GM10847 (cell line): ENCODE results near the gene KRT34.
"Not testable (repeated sequence)": the region's sequence is repeated elsewhere in the genome, so short reads cannot be mapped to it uniquely, and the experiment has no call there.

Source experiments
- POLR2A ChIP-seq: IDR thresholded peaks from 2 replicates; pipeline ENCODE4 v1.6.1; 2011; ENCODE audit not compliant: insufficient read length; ENCODE audit errors: extremely low read depth

Gene KRT34

GRCh38 chr17:41390411-41390938 lies 8.4 kb upstream of the KRT34 start:
- TF ChIP-seq POLR2A = no peak

DNA sequence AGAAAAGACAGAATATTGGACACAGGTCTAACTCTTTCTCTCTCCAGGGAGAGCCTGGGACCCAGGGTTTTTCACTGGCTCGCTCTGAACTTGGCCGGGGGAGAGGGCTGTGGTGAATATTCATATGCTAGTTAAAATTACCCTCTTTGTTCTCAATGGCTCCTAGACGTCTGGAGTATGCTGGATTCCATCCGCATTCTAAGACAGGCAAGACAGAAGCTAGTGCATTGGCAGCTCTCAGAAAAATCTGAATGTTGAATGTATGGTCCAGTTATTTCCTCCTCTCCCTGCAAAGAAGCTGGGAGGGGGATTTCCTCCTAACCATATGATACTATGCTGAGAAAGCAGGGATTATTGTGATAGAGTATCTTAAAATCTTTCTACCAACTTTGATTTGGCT lies 5.6 kb upstream of the KRT34 start:
- no peak for TF ChIP-seq POLR2A

DNA sequence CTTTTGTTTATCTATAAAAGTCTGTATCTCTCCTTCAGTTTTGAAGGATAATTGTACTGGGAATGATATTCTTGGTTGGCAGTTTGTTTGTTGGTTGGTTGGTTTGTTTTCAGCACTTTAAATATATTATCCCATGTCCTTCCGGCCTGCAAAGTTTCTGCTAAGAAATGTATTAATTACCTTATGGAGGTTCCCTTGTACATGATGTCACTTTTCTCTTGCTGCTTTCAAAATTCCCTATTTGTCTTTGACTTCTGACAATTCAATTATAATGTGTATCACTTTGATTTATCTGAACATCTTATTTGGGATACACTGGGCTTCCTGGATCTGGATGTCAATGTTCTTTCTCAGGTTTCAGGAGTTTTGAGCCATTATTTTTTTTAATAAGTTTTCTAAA lies 4.1 kb upstream of the KRT34 start:
- no peak for TF ChIP-seq POLR2A

GRCh38 chr17:41383690-41384089 lies 1.6 kb upstream of the KRT34 start:
- TF ChIP-seq POLR2A = no peak

DNA sequence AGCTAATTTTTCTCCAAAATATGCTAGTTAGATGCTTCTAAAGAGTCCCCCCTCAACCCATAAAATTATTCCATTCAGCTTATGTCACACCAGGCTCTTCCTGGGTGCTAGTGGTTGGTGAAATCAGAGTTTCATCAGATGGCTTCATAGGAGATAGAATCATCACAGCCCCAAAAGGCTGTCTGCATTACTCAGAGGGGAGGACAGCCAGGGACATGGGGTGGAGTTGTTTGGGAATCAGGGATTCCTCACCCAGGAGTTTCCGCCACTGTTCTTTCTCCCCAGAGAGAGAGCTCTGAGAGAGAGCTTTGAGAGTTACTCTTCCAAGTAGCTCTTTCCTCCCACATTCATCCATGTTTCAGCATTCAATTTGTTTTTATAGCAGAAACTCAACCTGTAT lies 288 bp upstream of the KRT34 start:
- no peak for TF ChIP-seq POLR2A

DNA sequence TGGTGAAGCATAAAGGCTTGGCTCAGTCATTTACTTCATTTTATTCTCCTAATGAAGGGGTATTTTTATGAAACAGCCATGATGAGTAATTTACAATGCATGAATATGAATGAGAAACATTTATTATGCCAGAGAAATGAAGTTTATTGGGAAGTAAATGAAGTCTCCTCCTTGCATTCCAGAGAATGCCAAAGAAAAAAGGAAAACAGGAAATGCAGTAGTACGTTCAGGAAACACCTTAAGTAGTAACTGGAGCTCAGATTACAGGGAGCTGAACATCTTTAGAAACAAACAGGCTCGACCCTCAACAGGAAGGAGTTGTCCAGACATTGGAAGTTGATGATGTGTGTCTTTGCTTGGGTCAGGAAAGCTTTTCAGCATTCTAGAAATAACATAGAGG lies 4.6 kb downstream of the KRT34 start:
- TF ChIP-seq POLR2A = no peak

- TF ChIP-seq POLR2A = no peak
These were observed 12.4 kb downstream of the KRT34 start, which contains the start of gene KRT33B for GRCh38 chr17:41369713-41370112. TSS of gene KRT33B (minus strand) at chr17:41369813. CDS start at chr17:41369750, 63 bp downstream.

DNA sequence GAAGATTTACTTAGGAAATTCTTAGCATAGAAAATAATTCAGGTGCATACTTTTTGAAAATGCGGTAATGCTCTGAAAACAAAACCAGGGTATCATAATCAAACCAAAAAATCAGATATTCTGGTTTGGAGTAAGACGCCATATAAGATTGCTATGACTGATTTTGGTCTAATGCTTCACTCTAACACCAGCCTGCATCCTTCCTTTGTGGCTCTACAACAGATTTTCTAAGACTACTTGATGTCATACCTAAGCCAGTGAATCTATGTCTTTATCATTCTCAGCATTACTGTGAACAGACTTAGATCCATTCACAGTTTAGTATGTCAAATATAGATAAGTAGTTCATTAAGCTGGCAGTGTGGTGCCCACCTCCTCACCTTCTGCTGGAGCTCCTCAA lies 13.1 kb downstream of the KRT34 start:
- no peak for TF ChIP-seq POLR2A

DNA sequence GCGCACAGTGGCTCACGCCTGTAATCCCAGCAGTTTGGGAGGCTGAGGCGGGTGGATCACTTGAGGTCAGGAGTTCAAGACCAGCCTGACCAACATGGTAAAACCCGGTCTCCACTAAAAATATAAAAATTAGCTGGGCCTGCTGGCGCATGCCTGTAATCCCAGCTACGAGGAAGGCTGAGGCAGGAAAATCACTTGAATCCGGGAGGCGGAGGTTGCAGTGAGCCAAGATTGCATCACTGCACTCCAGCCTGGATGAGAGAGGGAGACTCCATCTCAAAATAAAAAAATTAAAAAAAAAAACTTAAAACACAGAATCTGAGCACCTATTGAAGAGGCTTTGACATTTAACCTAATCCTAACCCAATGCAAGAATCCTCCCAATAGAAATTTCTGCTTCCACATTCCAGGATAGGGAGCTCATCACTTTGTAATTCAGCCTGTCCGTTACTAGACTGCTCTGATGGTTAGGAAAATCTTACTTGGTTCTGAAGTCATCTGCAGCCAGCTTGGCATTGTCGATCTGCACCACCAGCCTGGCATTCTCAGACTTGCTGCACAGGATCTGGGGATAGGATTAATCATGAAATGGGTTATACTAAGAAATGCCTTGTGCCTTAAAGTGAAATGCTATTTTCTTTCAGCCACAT lies 14.6 kb downstream of the KRT34 start:
- TF ChIP-seq POLR2A = no peak

DNA sequence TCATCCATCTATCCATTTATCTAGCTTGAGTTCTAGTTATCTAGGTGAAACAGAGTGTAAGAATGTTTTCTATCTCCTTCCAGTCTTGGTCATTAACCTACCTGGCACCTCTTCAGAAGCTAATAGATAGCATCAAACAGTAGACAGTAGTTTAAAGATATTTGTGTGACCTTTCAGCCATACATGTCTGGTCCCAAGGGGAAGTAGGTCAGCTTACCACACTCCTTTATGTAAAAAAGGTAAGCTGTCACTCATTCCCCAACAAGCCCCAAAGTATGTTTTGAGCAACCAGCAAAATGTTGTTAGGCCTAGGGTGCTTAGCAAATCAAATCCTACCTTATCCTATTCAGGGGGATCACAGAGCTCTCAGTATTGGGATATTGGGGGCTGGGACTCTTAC lies 16.0 kb downstream of the KRT34 start:
- no peak for TF ChIP-seq POLR2A

- no peak for TF ChIP-seq POLR2A
These were observed 18.2 kb downstream of the KRT34 start for GRCh38 chr17:41363881-41364280.

GRCh38 chr17:41360296-41360995 lies 21.7 kb downstream of the KRT34 start:
- no peak for TF ChIP-seq POLR2A

- TF ChIP-seq POLR2A = no peak
These were observed 27.6 kb downstream of the KRT34 start for GRCh38 chr17:41354536-41354935.

DNA sequence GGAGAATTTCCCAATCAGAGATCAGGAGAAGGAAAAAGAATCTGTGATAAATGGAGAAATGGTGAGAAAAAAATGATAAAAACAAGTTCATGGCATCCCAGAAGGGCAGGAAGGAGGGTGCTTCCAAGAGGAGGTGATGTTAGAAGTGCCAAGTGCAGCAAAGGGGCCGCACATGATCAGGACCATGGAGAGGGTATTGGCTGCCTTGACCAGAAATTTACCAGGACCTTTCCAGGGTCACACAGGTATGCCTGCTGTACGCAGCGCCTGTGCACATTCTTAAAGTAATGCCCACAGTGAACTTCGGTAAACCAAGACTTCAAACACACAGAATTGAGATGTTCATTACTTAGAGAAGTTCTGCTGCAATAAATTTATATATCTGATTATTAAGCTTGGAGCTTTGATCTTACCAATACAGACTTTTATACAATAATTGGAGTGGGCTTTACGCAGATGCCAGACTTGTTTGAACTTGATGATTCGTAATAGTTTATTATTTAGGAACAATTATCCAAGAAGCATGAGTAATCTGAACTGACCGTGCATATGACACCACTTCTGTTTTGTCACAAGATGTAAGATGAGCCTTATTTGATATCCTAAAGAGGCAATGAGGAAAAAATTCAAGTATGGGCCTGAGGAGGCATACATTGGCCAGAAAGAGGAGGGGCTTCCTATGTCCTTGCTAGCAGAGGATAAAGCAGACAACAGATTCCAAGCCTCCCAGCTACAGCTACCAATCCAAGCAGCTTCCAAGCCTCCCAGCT lies 29.3 kb downstream of the KRT34 start:
- no peak for TF ChIP-seq POLR2A

GRCh38 chr17:41351177-41351576 lies 30.9 kb downstream of the KRT34 start:
- no peak for TF ChIP-seq POLR2A

DNA sequence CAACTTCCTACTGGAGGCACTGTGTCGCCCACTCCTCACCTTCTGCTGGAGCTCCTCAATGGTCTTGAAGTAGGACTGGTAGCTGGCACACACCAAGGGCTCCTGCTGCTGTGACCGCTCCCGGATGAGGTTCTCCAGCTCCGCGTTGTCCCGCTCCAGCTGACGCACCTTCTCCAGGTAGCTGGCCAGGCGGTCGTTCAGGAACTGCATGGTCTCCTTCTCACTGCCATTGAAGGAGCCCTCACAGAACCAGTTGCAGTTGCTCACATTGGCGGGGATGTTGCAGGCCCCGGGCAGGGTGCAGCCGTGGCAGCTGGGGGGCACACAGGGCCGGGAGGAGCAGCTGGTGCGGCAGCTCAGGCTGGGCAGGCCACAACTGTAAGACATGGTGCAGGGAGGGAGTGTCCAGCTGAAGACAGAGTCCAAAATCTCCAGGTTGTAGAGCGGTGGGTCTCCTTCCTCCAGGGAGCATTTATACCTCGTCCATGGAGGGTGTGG lies 31.7 kb downstream of the KRT34 start, which contains the start of gene KRT33A:
KRT33A (minus strand) TSS at position 448 of the 498 bp plus-strand sequence; CDS start at position 387, 61 bp downstream.
- TF ChIP-seq POLR2A = not testable (repeated sequence)
